ENCODE data around the gene MARCHF2. TPM values are rescaled to one million over a fixed set of nuclear protein-coding genes. Genes with fewer than 3 reads are reported as not detected.

Gene MARCHF2
- polyA plus RNA-seq, 3 donors: 47.8 to 117 (median 90.8) TPM

DNA sequence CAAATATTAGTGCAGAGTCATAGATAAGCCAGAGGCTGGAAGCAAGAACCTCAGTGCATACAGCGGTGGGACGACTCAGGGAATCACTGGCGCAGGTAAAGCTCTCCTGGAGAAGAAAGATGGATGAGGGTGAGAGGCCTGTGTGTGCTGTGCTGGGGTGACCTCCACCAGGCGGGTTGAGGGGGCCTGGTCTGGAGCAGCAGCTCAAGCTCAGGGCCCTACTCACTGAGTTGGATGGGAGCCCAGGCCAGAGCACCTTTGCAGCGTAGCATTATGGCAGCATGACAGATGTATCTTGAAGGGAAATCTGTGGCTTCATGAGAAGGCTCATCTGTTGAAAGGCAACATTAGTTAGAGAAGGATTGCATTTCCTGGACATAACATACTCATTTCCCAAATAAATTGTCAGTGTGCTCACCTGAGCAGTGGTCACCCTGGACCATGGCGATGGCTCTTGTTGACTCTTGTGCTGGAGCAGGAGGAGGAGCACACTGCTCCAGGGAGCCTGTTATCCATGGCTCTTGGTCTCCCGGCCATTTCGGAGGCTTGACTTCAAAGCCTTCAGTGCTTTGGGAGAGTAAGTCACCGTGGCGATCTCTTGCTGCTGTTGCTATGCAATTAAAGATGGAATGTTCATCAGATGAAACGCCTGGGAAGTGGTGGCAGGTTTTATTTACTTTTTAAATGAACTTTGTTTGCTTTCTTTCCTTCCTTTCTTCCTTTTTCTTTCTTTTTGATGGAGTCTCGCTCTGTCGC is 56.7 kb downstream of the MARCHF2 start:
- H3K9me3 Mint-ChIP-seq: no peaks in the 10 kb centered on the region
- H3K27me3 Mint-ChIP-seq (ENCODE audit: low read depth in 3 of 3): peaks cover 0 to 2% (median 0%) of the 10 kb centered on the region in 3 donors

More for the DNA sequence above, 56.7 kb downstream of the MARCHF2 start:
- 90% methylated on average over 6 of the region's 13 CpGs for WGBS (ENCODE audit: insufficient coverage)
- H3K4me3 Mint-ChIP-seq: no peak overlapping the region
- Histone ChIP-seq H4K20me1 (ENCODE audit: insufficient read depth, low read length) (peaks cover 92% of the 10 kb centered on the region), H3K36me3 (replicated peaks in 1 of 2; ENCODE audit: control insufficient read depth in 1 of 2, insufficient read depth in 2 of 2, low read length in 2 of 2) (peaks cover 75 to 97% of the 10 kb centered on the region in 2 donors), H3K9me3 (replicated peaks in 1 of 2; ENCODE audit: control insufficient read depth in 1 of 2, insufficient read depth in 1 of 2, low read length in 2 of 2) (no peaks in the 10 kb centered on the region), H3K79me2 (ENCODE audit: insufficient read depth, low read length) (peaks cover 84% of the 10 kb centered on the region), H3K4me3 (replicated peaks in 1 of 3; ENCODE audit: low read depth in 2 of 3, low read length in 3 of 3) (no peak overlapping the region), H3K4me1 (ENCODE audit: control insufficient read depth in 1 of 2, insufficient read depth in 2 of 2, low read length in 2 of 2) (peaks cover 24 to 31% of the 10 kb centered on the region in 2 donors), H3K9ac (ENCODE audit: insufficient read depth, low read length, poor library complexity, severe bottlenecking) (no peak overlapping the region), H3K4me2 (replicated peaks; ENCODE audit: extremely low read depth, low read length, poor library complexity, severe bottlenecking) (no peak overlapping the region), H2AFZ (ENCODE audit: insufficient read depth, low read depth, low read length, poor library complexity, severe bottlenecking) (no peak overlapping the region), H3K27ac (ENCODE audit: low read depth in 1 of 2, low read length in 2 of 2) (peak overlapping the region in 1 of 2 donors; percentile 27), H3K27me3 (ENCODE audit: control insufficient read depth in 2 of 2, insufficient read depth in 2 of 2, low read length in 2 of 2) (no peaks in the 10 kb centered on the region)
- peak overlapping the region in 4 of 7 donors; percentile 16 to 66 (median 36) for H3K27ac Mint-ChIP-seq
- no peak for DNase-seq
- peaks cover 37% of the 10 kb centered on the region for H3K4me1 Mint-ChIP-seq
- TF ChIP-seq, protein P1, sequence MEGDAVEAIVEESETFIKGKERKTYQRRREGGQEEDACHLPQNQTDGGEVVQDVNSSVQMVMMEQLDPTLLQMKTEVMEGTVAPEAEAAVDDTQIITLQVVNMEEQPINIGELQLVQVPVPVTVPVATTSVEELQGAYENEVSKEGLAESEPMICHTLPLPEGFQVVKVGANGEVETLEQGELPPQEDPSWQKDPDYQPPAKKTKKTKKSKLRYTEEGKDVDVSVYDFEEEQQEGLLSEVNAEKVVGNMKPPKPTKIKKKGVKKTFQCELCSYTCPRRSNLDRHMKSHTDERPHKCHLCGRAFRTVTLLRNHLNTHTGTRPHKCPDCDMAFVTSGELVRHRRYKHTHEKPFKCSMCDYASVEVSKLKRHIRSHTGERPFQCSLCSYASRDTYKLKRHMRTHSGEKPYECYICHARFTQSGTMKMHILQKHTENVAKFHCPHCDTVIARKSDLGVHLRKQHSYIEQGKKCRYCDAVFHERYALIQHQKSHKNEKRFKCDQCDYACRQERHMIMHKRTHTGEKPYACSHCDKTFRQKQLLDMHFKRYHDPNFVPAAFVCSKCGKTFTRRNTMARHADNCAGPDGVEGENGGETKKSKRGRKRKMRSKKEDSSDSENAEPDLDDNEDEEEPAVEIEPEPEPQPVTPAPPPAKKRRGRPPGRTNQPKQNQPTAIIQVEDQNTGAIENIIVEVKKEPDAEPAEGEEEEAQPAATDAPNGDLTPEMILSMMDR (IDR thresholded peaks at IDR 0.05): no peak
- intact Hi-C loops (cut with micrococcal nuclease): loop anchor here (5.0 kb wide), 1 partner anchor 38 kb away; no protein-coding TSS in a partner anchor
- peaks cover 85 to 98% of the 10 kb centered on the region in 2 donors for H3K36me3 Mint-ChIP-seq

All from CD14-positive monocyte (primary cell).